Stomach (tissue), 19 donors: Measurements from ENCODE around the gene GAGE10. TPM values are rescaled to one million over a fixed set of nuclear protein-coding genes. Genes with fewer than 3 reads are reported as not detected.

Experiments
- DNase-seq, 2 donors: peaks; one replicate each; pipeline versions ENCODE4 v3.0.0 to v3.0.0-alpha.2; 2013 to 2019
- H3K27ac ChIP-seq, 5 donors: fragments of 200-600 bp in 4 of 5; sonication (generic) in 4 of 5; one replicate each; pipeline ENCODE4 v1.5.1; 2013 to 2019; ENCODE audit warnings: mild to moderate bottlenecking in 1 of 5, moderate library complexity in 1 of 5
- H3K27me3 ChIP-seq, 3 donors: fragments of 200-600 bp; sonication (generic); one replicate each; pipeline ENCODE4 v1.5.1; 2017 to 2019; ENCODE audit warnings: mixed run types in 1 of 3
- H3K36me3 ChIP-seq, 4 donors: fragments of 200-600 bp; sonication (generic); 1 replicate in 3 of 4; 2 replicates in 1 of 4; pipeline ENCODE4 v1.5.1; 2016 to 2019
- H3K4me1 ChIP-seq, 4 donors: fragments of 200-600 bp; sonication (generic); one replicate each; pipeline ENCODE4 v1.5.1; 2016 to 2019
- H3K4me3 ChIP-seq, 4 donors: fragments of 200-600 bp; sonication (generic) in 3 of 4; one replicate each; pipeline ENCODE4 v1.5.1; 2016 to 2019; ENCODE audit warnings: mild to moderate bottlenecking in 1 of 4
- H3K9me3 ChIP-seq, 4 donors: fragments of 200-600 bp; sonication (generic); one replicate each; pipeline ENCODE4 v1.5.1; 2016 to 2019
- CTCF ChIP-seq, 7 experiments: fragments of 450-650 bp in 4 of 7; fragments of 200-600 bp in 3 of 7; sonication (generic) in 3 of 7; IDR thresholded peaks; one replicate each; pipeline ENCODE4 v1.5.1; 2016 to 2019; ENCODE audit warnings: antibody characterized with exemption in 7 of 7, control low read depth in 2 of 7, mild to moderate bottlenecking in 1 of 7
- EP300 ChIP-seq: sonication (generic); formaldehyde crosslinking; IDR thresholded peaks from one replicate; pipeline ENCODE4 v1.6.1; 2017; ENCODE audit warnings: antibody characterized with exemption
- POLR2A ChIP-seq, 4 donors: fragments of 450-650 bp; IDR thresholded peaks; one replicate each; pipeline ENCODE4 v1.6.1; 2016; ENCODE audit warnings: antibody characterized with exemption in 4 of 4, control low read depth in 2 of 4, mild to moderate bottlenecking in 1 of 4, moderate library complexity in 1 of 4
- POLR2AphosphoS5 ChIP-seq, 3 donors: sonication (generic); formaldehyde crosslinking; IDR thresholded peaks; one replicate each; pipeline ENCODE4 v1.6.1; 2016; ENCODE audit warnings: antibody characterized with exemption in 3 of 3
- WGBS, 5 donors: extraction: QIAGEN DNeasy Blood & Tissue Kit in 3 of 5; methylation state at CpG; one replicate each; pipeline versions ENCODE4 v1.1.5 to v1.1.7; 2013 to 2018; 5-methylcytosine and 5-hydroxymethylcytosine counted together
- intact Hi-C: fragments of 100-400 bp; cut with DNase I; formaldehyde crosslinking; loops from one replicate; pipeline ENCODE4 v1.15.1; 2023; ENCODE audit warnings: low total_unique reads
- long read RNA-seq, 10 donors: transcript quantifications; one replicate each; lab custom pipeline, GENCODE V29; 2026
- polyA plus RNA-seq, 3 donors: library from polyadenylated mRNA; stranded (reverse); fragments of 200-250 nt; gene quantifications; one replicate each; pipeline ENCODE4 v1.2.3, GENCODE V29; 2013
- total RNA-seq, 5 donors: library from RNA; depleted of rRNA; stranded (reverse); fragments of >200 nt; gene quantifications; one replicate each; pipeline versions ENCODE4 v1.1.0 to v1.2.3, GENCODE V29; 2014 to 2016
- donor health status: healthy with polysubstance abuse.
- donor health status: Bipolar disorder and iron deficiency.
- donor health status: healthy.

The GAGE10 gene
- not detected for total RNA-seq
- not detected for polyA plus RNA-seq
- long read RNA-seq, donor 1, result 0 reads
- long read RNA-seq, donor 2, result 0 reads
- long read RNA-seq, donor 3, result 0 reads
- long read RNA-seq, donor 4, result 0 reads
- long read RNA-seq, donor 5, result 0 reads
- long read RNA-seq, donor 6, result 0 reads
- long read RNA-seq, donor 7, result 0 reads
- long read RNA-seq, donor 8, result 0 reads
- long read RNA-seq, donor 9, result 0 reads
- long read RNA-seq, donor 10, result 0 reads

GRCh38 chrX:49303346-49303745 lies at the start of gene GAGE10:
Gene GAGE10, plus strand, starts transcription at chrX:49303646. Its CDS starts 1,214 bp downstream, at chrX:49304860.
- no peak within 1 kb of the TSS for H3K4me3 ChIP-seq
- H3K36me3 ChIP-seq, result no peaks in the 10 kb centered on the region
- no peaks in the 10 kb centered on the region for H3K4me1 ChIP-seq
- H3K27ac ChIP-seq, result no peak within 1 kb of the TSS
- H3K9me3 ChIP-seq, result no peaks in the 10 kb centered on the region
- no peak for DNase-seq
- peaks cover 0 to 3% (median 0%) of the 10 kb centered on the region in 3 donors for H3K27me3 ChIP-seq
- intact Hi-C loops, result no loop called here
- TF ChIP-seq EP300, result no peak
- no peak for TF ChIP-seq POLR2A (IDR thresholded peaks at IDR 0.05)
- TF ChIP-seq CTCF (IDR thresholded peaks at IDR 0.05), result no peak
- TF ChIP-seq POLR2AphosphoS5 (IDR thresholded peaks at IDR 0.05), result no peak
- WGBS, 5 donors, result 72 to 97% (median 87%) methylated on average over 6 to 15 of the region's 15 CpGs

- TF ChIP-seq EP300 (no peak), CTCF (IDR thresholded peaks at IDR 0.05) (no peak), POLR2AphosphoS5 (IDR thresholded peaks at IDR 0.05) (no peak), POLR2A (IDR thresholded peaks at IDR 0.05) (no peak)
- Histone ChIP-seq H3K36me3 (peaks cover 0 to 13% (median 9%) of the 10 kb centered on the region in 4 donors), H3K4me3 (no peak overlapping the region), H3K27ac (no peak overlapping the region), H3K9me3 (no peaks in the 10 kb centered on the region), H3K4me1 (no peaks in the 10 kb centered on the region), H3K27me3 (peaks cover 0 to 4% (median 0%) of the 10 kb centered on the region in 3 donors)
- intact Hi-C loops, result no loop called here
- DNase-seq, result no peak
- WGBS, 5 donors, result 66 to 80% (median 71%) methylated on average over 7 of the region's 7 CpGs
These were observed 48.8 kb upstream of the GAGE10 start for GRCh38 chrX:49254639-49255038.

GRCh38 chrX:49256268-49256995 lies 47.0 kb upstream of the GAGE10 start:
- Histone ChIP-seq H3K27me3 (peaks cover 0 to 9% (median 0%) of the 10 kb centered on the region in 3 donors), H3K36me3 (no peaks in the 10 kb centered on the region), H3K9me3 (no peaks in the 10 kb centered on the region), H3K27ac (no peak overlapping the region), H3K4me1 (no peaks in the 10 kb centered on the region), H3K4me3 (no peak overlapping the region)
- intact Hi-C loops, result no loop called here
- TF ChIP-seq POLR2AphosphoS5 (IDR thresholded peaks at IDR 0.05) (no peak), EP300 (no peak), POLR2A (IDR thresholded peaks at IDR 0.05) (no peak), CTCF (IDR thresholded peaks at IDR 0.05) (no peak)
- no peak for DNase-seq
- 57 to 84% (median 74%) methylated on average over 4 to 9 of the region's 9 CpGs for WGBS, 5 donors

- Histone ChIP-seq H3K4me1 (no peaks in the 10 kb centered on the region), H3K27me3 (peaks cover 0 to 12% (median 0%) of the 10 kb centered on the region in 3 donors), H3K27ac (no peak overlapping the region), H3K9me3 (no peaks in the 10 kb centered on the region), H3K4me3 (no peak overlapping the region), H3K36me3 (no peaks in the 10 kb centered on the region)
- intact Hi-C loops, result no loop called here
- DNase-seq, result no peak
- WGBS, 5 donors, result 64 to 83% (median 76%) methylated on average over 5 to 14 of the region's 14 CpGs
- TF ChIP-seq POLR2AphosphoS5 (IDR thresholded peaks at IDR 0.05), result no peak
- TF ChIP-seq CTCF (IDR thresholded peaks at IDR 0.05), result no peak
- TF ChIP-seq EP300, result no peak
- no peak for TF ChIP-seq POLR2A (IDR thresholded peaks at IDR 0.05)
These were observed 46.2 kb upstream of the GAGE10 start for GRCh38 chrX:49257074-49257790.
